GM12878 (cell line): Measurements from ENCODE around the gene BTNL2. TPM values are rescaled to one million over a fixed set of nuclear protein-coding genes. Genes with fewer than 3 reads are reported as not detected.

ENCODE experiments used
- BCL3 ChIP-seq: IDR thresholded peaks from 2 replicates; pipeline ENCODE4 v1.6.1; 2011; ENCODE audit warnings: borderline replicate concordance, low read depth, mild to moderate bottlenecking, moderate library complexity, low read length; ENCODE audit not compliant: insufficient read depth, poor library complexity, severe bottlenecking
- CBFB ChIP-seq: IDR thresholded peaks from 2 replicates; pipeline ENCODE4 v1.6.1; 2016; ENCODE audit warnings: antibody characterized with exemption, low read depth
- CEBPZ ChIP-seq: fragments of 150-350 bp; IDR thresholded peaks from 2 replicates; pipeline ENCODE4 v1.6.1; 2016; ENCODE audit warnings: low read depth, low read length
- DPF2 ChIP-seq: fragments of 450-650 bp; IDR thresholded peaks from 2 replicates; pipeline ENCODE4 v1.6.1; 2017; ENCODE audit warnings: mild to moderate bottlenecking
- IRF5 ChIP-seq: fragments of 450-650 bp; IDR thresholded peaks from 2 replicates; pipeline ENCODE4 v1.6.1; 2017; ENCODE audit warnings: borderline replicate concordance
- MTA2 ChIP-seq: fragments of 450-650 bp; IDR thresholded peaks from 2 replicates; pipeline ENCODE4 v1.6.1; 2016; ENCODE audit warnings: low read depth, mild to moderate bottlenecking, moderate library complexity
- PAX8 ChIP-seq: fragments of 450-650 bp; IDR thresholded peaks from 2 replicates; pipeline ENCODE4 v1.6.1; 2017; ENCODE audit warnings: mild to moderate bottlenecking, moderate library complexity
- RAD51 ChIP-seq: fragments of 450-650 bp; IDR thresholded peaks from 2 replicates; pipeline ENCODE4 v1.6.1; 2016; ENCODE audit warnings: moderate library complexity, mild to moderate bottlenecking, inconsistent platforms
- TBL1XR1 ChIP-seq: IDR thresholded peaks from 2 replicates; pipeline ENCODE4 v1.6.1; 2012; ENCODE audit warnings: low read depth, low read length, improper control_type of control experiment
- ZBTB33 ChIP-seq: fragments of 450-650 bp; IDR thresholded peaks from 2 replicates; pipeline ENCODE4 v1.6.1; 2017; ENCODE audit warnings: mild to moderate bottlenecking
- polyA plus RNA-seq, 11 experiments: library from polyadenylated mRNA; depleted of rRNA in 4 of 11; unstranded in 6 of 11; stranded (reverse) in 5 of 11; fragments of >200 nt; fragmentation: Nextera tagmentation in 4 of 11; fragmentation: Illumina TruSeq in 1 of 11; extraction: Ambion mirVana in 4 of 11; extraction: Trizol in 1 of 11; gene quantifications; 1 replicate in 1 of 11; 2 replicates in 10 of 11; pipeline versions ENCODE4 v1.2.1 to v1.2.3, GENCODE V29; 2011 to 2016; ENCODE audit warnings: inconsistent platforms in 2 of 11, missing spikeins in 2 of 11, low read depth in 1 of 11
- total RNA-seq, 4 experiments: library from RNA; depleted of rRNA in 3 of 4; stranded (reverse); fragments of >200 nt in 3 of 4; fragmentation: Illumina TruSeq in 1 of 4; extraction: Trizol in 1 of 4; gene quantifications; 2 replicates each; pipeline versions ENCODE4 v1.2.1 to v1.2.3, GENCODE V29; 2013 to 2021
- TF ChIP-seq, protein P1 (sequence below): fragments of 450-650 bp; formaldehyde crosslinking; IDR thresholded peaks from 2 replicates; pipeline ENCODE4 v1.4.0; 2022; ENCODE audit warnings: mild to moderate bottlenecking, moderate library complexity
- TF ChIP-seq, protein P2 (sequence below): IDR thresholded peaks from 2 replicates; pipeline ENCODE4 v1.6.1; 2012; ENCODE audit warnings: low read depth, low read length, improper control_type of control experiment
- TF ChIP-seq, protein P3 (sequence below): IDR thresholded peaks from 2 replicates; pipeline ENCODE4 v1.6.1; 2012; ENCODE audit warnings: low read depth, low read length, improper control_type of control experiment

Gene BTNL2
- total and polyA plus RNA-seq, 10 of the 15 experiments (the other 5 are each of a cell fraction or from before 2014, with no cell fraction given): 0.11 to 0.29 (median 0.26) TPM; not detected in 5

DNA sequence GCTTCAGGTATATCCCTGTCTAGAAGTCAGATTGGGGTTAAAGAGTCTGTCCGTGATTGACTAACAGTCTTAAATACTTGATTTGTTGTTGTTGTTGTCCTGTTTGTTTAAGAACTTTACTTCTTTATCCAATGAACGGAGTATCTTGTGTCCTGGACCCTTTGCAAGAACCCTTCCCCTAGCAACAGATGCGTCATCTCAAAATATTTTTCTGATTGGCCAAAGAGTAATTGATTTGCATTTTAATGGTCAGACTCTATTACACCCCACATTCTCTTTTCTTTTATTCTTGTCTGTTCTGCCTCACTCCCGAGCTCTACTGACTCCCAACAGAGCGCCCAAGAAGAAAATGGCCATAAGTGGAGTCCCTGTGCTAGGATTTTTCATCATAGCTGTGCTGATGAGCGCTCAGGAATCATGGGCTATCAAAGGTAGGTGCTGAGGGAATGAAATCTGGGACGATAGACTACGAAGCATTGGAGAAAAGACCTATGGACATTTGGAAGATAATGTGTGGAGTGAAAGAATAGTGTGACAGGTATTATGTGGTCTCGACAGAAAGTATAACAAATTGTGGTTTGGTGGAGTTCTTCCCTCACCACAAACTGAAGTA, 32.7 kb upstream of the BTNL2 start, which contains the start of gene HLA-DRA (continued):
- peak; percentile 16 for TF ChIP-seq BCL3
- peak; percentile 95 for TF ChIP-seq CBFB
- TF ChIP-seq ZBTB33: 0 out of 2 replicates have a peak, but pooled peaks have one; percentile 16
- TF ChIP-seq, protein P1, sequence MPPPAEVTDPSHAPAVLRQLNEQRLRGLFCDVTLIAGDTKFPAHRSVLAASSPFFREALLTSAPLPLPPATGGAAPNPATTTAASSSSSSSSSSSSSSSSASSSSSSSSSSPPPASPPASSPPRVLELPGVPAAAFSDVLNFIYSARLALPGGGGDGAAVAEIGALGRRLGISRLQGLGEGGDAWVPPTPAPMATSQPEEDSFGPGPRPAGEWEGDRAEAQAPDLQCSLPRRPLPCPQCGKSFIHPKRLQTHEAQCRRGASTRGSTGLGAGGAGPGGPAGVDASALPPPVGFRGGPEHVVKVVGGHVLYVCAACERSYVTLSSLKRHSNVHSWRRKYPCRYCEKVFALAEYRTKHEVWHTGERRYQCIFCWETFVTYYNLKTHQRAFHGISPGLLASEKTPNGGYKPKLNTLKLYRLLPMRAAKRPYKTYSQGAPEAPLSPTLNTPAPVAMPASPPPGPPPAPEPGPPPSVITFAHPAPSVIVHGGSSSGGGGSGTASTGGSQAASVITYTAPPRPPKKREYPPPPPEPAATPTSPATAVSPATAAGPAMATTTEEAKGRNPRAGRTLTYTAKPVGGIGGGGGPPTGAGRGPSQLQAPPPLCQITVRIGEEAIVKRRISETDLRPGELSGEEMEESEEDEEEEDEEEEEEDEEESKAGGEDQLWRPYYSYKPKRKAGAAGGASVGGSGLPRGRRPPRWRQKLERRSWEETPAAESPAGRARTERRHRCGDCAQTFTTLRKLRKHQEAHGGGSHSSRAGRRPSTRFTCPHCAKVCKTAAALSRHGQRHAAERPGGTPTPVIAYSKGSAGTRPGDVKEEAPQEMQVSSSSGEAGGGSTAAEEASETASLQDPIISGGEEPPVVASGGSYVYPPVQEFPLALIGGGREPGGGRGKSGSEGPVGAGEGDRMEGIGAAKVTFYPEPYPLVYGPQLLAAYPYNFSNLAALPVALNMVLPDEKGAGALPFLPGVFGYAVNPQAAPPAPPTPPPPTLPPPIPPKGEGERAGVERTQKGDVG (CRISPR knock-in tag): 0 out of 2 replicates have a peak, but pooled peaks have one; percentile 9
- 0 out of 2 replicates have a peak, but pooled peaks have one; percentile 28 for TF ChIP-seq DPF2
- TF ChIP-seq, protein P2, sequence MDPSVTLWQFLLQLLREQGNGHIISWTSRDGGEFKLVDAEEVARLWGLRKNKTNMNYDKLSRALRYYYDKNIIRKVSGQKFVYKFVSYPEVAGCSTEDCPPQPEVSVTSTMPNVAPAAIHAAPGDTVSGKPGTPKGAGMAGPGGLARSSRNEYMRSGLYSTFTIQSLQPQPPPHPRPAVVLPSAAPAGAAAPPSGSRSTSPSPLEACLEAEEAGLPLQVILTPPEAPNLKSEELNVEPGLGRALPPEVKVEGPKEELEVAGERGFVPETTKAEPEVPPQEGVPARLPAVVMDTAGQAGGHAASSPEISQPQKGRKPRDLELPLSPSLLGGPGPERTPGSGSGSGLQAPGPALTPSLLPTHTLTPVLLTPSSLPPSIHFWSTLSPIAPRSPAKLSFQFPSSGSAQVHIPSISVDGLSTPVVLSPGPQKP: no peak
- TF ChIP-seq TBL1XR1: 0 out of 2 replicates have a peak, but pooled peaks have one; percentile 21
- no peak for TF ChIP-seq PAX8
- TF ChIP-seq IRF5: no peak
- no peak for TF ChIP-seq CEBPZ
- peak; percentile 10; the same call in 1 of the 2 replicates for TF ChIP-seq RAD51
- TF ChIP-seq, protein P3, sequence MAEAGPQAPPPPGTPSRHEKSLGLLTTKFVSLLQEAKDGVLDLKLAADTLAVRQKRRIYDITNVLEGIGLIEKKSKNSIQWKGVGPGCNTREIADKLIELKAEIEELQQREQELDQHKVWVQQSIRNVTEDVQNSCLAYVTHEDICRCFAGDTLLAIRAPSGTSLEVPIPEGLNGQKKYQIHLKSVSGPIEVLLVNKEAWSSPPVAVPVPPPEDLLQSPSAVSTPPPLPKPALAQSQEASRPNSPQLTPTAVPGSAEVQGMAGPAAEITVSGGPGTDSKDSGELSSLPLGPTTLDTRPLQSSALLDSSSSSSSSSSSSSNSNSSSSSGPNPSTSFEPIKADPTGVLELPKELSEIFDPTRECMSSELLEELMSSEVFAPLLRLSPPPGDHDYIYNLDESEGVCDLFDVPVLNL: no peak
- TF ChIP-seq MTA2: 0 out of 2 replicates have a peak, but pooled peaks have one; percentile 30
